Large intestine (tissue), 3 donors: ENCODE measurements around the gene ANAPC15. TPM values are rescaled to one million over a fixed set of nuclear protein-coding genes. Genes with fewer than 3 reads are reported as not detected.
A peak's percentile ranks its signal among the peaks of the same experiment; 100 is the strongest.

ENCODE experiments used
- DNase-seq, 2 donors: peaks; one replicate each; pipeline versions ENCODE4 v3.0.0 to v3.0.0-alpha.2; 2013
- H3K27ac ChIP-seq: one replicate; pipeline ENCODE4 v1.5.1; 2013; ENCODE audit warnings: low read length
- H3K27me3 ChIP-seq: 2 replicates; pipeline ENCODE4 v1.6.1; 2013; ENCODE audit warnings: low read length; ENCODE audit not compliant: control insufficient read depth, insufficient read depth
- H3K36me3 ChIP-seq: 2 replicates; pipeline ENCODE4 v1.6.1; 2013; ENCODE audit warnings: low read length; ENCODE audit not compliant: control insufficient read depth, insufficient read depth
- H3K4me1 ChIP-seq: one replicate; pipeline ENCODE4 v1.6.1; 2013; ENCODE audit warnings: low read length; ENCODE audit not compliant: control insufficient read depth, insufficient read depth
- H3K4me3 ChIP-seq: one replicate; pipeline ENCODE4 v1.5.1; 2013; ENCODE audit warnings: low read length
- H3K9me3 ChIP-seq: one replicate; pipeline ENCODE4 v1.6.1; 2013; ENCODE audit warnings: mild to moderate bottlenecking, low read depth, low read length, moderate library complexity; ENCODE audit not compliant: control insufficient read depth
- WGBS: methylation state at CpG from one replicate; pipeline ENCODE4 v1.1.5; 2013; ENCODE audit warnings: low lambda C conversion rate; ENCODE audit not compliant: insufficient coverage; 5-methylcytosine and 5-hydroxymethylcytosine counted together
- polyA plus RNA-seq: library from polyadenylated mRNA; unstranded; fragments of 120-200 nt; gene quantifications from one replicate; pipeline ENCODE4 v1.2.1, GENCODE V29; 2013

ANAPC15 gene
- polyA plus RNA-seq, 1 donor = 34.5 TPM

DNA sequence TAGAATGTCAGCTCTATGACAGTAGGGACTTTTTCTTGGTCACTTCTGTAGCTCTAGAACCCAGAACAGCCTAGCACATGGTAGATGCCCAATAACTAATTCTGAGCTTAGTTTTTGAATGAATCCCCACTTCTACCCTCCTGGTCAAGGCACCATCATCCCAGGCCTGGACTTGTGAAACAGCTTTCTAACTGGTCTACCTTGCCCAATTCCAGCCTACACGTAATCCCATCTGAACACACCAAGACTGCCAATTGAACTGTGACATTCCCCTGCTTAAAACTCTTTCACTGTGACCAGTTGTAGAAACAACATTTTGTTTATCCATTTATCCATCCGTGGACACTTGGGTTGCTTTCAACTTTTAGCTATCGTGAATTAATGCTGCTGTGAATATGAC is 16.9 kb upstream of the ANAPC15 start:
- no peaks in the 10 kb centered on the region for H3K27me3 ChIP-seq
- H3K4me3 ChIP-seq = no peak overlapping the region
- H3K4me1 ChIP-seq = no peaks in the 10 kb centered on the region
- WGBS = 65% methylated on average over 2 of the region's 3 CpGs
- no peaks in the 10 kb centered on the region for H3K36me3 ChIP-seq
- H3K27ac ChIP-seq = no peak overlapping the region
- no peak for DNase-seq
- peaks cover 8% of the 10 kb centered on the region for H3K9me3 ChIP-seq

DNA sequence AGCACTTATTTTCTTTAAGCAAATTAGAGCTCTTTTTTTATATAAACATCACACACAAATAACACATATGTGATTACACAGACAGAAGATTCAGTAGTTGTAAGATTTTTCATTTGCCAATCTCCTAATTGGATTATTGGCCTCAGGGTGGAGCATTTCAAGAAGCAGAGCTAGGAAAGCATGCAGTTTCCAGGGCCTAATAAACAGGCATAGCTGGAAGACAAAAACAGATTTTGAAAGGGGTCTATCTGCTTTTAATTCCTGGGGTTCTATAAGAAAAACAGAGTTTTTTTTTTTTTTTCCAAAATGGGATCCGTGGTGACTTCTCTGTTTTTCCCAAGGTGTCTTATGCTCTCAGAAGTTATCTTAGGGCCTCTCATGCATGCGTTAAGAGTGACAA is 15.4 kb upstream of the ANAPC15 start:
- 54% methylated on average over 2 of the region's 2 CpGs for WGBS
- Histone ChIP-seq H3K4me1 (no peaks in the 10 kb centered on the region), H3K27ac (no peak overlapping the region), H3K4me3 (no peak overlapping the region), H3K9me3 (peaks cover 10% of the 10 kb centered on the region), H3K36me3 (no peaks in the 10 kb centered on the region), H3K27me3 (no peaks in the 10 kb centered on the region)
- no peak for DNase-seq

DNA sequence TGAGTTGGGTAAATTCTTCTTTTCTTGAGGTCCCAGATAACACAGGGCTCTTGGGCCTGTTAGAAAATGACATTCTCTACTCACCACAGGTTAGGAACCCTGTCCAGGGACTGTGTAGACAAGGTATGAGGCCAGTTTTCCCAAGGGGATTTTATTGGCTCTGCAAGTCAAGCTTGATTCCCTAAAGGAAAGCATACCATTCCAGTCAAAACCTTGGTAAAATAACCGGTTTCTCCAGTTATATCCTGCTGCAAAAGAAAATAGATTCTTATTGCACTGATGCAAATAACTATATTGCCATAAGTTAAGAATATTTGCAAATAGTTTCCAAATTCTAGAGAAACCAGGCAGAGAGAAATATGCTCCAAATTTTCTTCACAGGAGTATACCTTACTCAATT is 13.5 kb upstream of the ANAPC15 start:
- no peak for DNase-seq
- H3K27me3 ChIP-seq = no peaks in the 10 kb centered on the region
- H3K36me3 ChIP-seq = no peaks in the 10 kb centered on the region
- H3K4me3 ChIP-seq = no peak overlapping the region
- no peaks in the 10 kb centered on the region for H3K4me1 ChIP-seq
- H3K27ac ChIP-seq = no peak overlapping the region
- peaks cover 10% of the 10 kb centered on the region for H3K9me3 ChIP-seq
- WGBS = no CpG with 5 or more reads among the region's 1 CpG

DNA sequence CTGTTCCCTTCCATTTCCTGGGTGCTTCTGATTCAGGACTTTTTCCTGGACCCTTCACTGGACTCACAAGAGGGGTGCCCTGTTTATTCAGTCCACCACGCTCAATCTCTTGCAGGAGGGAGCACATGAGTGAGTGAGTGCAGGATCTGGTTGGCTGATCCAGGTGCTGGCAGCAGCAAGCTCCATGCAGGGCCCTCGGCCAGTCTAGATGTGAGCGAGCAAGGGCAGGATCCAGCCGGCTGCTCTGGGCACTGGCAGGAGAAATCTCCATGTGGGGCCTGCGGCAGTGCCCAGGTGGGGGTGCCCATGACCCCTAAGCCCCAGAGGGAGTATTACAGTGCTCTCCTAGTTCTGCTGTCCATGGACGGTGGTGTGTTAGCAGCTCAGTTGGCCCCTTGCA is 11.6 kb upstream of the ANAPC15 start:
- H3K4me3 ChIP-seq = no peak overlapping the region
- H3K27ac ChIP-seq = no peak overlapping the region
- no CpG with 5 or more reads among the region's 6 CpGs for WGBS
- H3K9me3 ChIP-seq = peaks cover 10% of the 10 kb centered on the region
- H3K36me3 ChIP-seq = no peaks in the 10 kb centered on the region
- H3K27me3 ChIP-seq = no peaks in the 10 kb centered on the region
- H3K4me1 ChIP-seq = no peaks in the 10 kb centered on the region
- no peak for DNase-seq

DNA sequence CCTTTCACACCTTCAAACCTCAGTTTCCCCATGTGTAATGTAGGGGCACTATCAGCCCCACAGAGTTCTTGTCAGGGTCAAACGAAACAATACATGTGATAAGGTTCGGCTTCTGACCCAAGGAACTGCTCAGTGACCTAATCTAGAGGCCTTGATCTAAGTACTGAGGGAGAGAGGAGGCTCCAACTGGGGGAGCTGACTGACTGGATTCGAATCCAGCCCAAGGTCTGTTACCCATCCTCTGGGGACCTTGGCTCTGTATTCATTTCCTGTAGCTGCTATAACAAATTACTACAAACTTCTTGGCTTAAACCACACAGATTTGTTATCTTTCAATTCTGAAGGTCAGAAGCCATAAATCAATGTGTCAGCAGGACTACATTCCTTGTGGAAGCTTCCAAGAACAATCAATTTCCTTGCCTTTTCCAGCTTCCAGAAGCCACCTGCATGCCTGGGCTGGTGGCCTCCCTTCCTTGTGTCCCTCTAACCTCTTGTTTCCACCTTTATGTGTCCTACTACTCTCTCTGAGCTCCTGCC is 10.7 kb upstream of the ANAPC15 start:
- peak in 1 of 2 donors; percentile 21 for DNase-seq
- Histone ChIP-seq H3K36me3 (no peaks in the 10 kb centered on the region), H3K4me1 (no peaks in the 10 kb centered on the region), H3K27me3 (no peaks in the 10 kb centered on the region), H3K9me3 (peaks cover 3% of the 10 kb centered on the region), H3K27ac (no peak overlapping the region), H3K4me3 (no peak overlapping the region)
- WGBS = no CpG with 5 or more reads among the region's 3 CpGs

DNA sequence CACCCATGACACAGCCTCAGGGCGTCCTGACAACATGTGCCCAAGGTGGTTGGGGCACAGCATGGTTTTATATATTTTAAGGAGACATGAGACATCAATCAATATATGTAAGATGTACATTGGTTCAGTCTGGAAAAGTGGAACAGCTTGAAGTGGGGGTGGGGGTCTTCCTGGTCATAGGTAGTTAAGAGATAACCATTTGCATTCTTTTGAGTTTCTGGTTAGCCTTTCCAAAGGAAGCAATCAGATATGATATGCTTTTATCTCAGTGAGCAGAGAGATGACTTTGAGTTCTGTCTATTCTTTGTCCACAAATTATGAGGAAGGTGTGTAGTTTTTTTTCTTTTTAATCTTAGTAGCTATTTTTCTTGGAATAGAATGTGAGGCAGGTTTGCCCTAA is 10.1 kb upstream of the ANAPC15 start:
- DNase-seq = no peak
- H3K4me3 ChIP-seq = no peak overlapping the region
- WGBS = no CpG with 5 or more reads among the region's 1 CpG

DNA sequence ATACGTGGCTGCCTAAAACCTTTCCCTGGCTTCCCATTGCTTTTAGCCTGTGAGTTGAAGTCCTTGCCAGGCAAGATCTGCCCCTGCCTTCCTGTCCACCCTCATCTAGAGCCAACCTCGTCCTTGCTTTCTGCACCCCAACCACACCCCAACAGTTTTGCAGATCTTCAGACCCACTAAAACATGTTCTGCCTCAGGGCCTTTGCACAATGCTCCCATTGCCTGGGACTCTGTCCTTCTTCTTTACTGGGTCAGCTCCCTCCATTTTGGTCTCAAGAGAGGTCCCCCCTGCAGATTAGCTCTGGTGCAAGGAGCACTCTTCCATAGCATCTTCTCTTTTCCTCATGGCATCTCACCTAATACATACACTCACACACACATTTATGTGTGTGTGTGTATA is 8.4 kb upstream of the ANAPC15 start:
- no peak overlapping the region for H3K27ac ChIP-seq
- peaks cover 3% of the 10 kb centered on the region for H3K9me3 ChIP-seq
- DNase-seq = no peak
- no peak overlapping the region for H3K4me3 ChIP-seq
- no peaks in the 10 kb centered on the region for H3K27me3 ChIP-seq
- no CpG with 5 or more reads among the region's 2 CpGs for WGBS
- no peaks in the 10 kb centered on the region for H3K36me3 ChIP-seq
- no peaks in the 10 kb centered on the region for H3K4me1 ChIP-seq

More for the DNA sequence above, 10.1 kb upstream of the ANAPC15 start:
- no peaks in the 10 kb centered on the region for H3K4me1 ChIP-seq
- no peaks in the 10 kb centered on the region for H3K27me3 ChIP-seq
- H3K9me3 ChIP-seq = peaks cover 3% of the 10 kb centered on the region
- no peaks in the 10 kb centered on the region for H3K36me3 ChIP-seq
- no peak overlapping the region for H3K27ac ChIP-seq

DNA sequence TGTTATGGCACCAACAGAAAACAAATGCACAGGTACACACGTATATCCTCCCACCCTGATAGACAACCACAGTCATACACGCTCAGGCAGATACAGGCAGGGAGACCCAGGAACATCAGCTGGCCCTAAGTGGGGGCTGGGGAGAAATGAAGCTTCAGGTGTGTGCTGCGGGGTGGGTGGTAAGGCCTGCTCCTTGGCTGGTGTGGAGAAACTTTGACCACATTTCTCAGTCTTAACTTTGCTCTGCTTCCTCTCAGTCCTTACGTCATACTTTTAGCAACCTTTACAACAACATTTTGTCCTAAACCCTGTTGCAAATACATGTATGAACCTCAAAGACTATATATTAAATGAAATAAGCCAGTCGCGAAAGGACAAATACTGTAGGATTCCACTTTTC is 6.7 kb upstream of the ANAPC15 start:
- DNase-seq = no peak
- WGBS = 92% methylated on average over 2 of the region's 6 CpGs

DNA sequence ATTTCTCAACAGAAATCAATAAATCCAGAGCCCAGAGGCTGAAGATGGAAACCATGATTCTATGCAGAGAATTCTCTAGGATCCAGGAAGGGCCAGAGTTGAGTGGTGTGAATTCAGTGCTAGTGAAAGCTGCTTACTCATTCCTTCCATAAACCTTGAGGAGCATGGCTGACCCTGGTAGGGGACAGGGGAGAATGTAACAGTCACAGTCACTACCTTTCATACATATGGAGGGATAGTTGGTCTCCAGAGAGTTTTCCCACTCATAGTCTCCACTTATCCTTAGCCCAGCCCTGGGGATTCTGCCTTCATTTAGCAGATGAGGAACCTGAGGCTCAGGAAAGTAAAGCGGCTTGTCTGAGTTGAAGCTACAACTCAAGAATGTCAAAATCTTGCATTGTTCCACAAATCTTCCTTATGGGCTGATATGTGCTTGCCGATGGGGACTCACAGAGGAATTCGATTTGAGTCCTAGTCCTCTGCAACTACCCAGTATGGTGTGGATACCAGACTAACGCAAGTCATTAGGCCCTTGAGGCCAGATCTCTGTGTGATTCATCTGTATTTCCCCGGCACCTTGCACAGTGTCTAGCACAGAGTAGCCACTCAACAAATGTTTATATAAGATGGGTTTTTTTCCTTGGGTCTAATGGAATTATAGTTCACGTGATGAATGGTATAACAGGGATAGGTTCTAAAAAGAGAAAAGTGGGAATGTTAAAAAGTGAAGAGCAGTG is 3.7 kb upstream of the ANAPC15 start:
- peaks cover 10% of the 10 kb centered on the region for H3K4me1 ChIP-seq
- no peak for DNase-seq
- H3K27me3 ChIP-seq = no peaks in the 10 kb centered on the region
- H3K27ac ChIP-seq = no peak overlapping the region
- 86% methylated on average over 1 of the region's 6 CpGs for WGBS
- H3K4me3 ChIP-seq = no peak overlapping the region
- H3K36me3 ChIP-seq = no peaks in the 10 kb centered on the region
- H3K9me3 ChIP-seq = no peaks in the 10 kb centered on the region

More for the DNA sequence above, 6.7 kb upstream of the ANAPC15 start:
- Histone ChIP-seq H3K4me1 (no peaks in the 10 kb centered on the region), H3K4me3 (no peak overlapping the region), H3K27ac (no peak overlapping the region), H3K9me3 (peaks cover 3% of the 10 kb centered on the region), H3K36me3 (no peaks in the 10 kb centered on the region), H3K27me3 (no peaks in the 10 kb centered on the region)

DNA sequence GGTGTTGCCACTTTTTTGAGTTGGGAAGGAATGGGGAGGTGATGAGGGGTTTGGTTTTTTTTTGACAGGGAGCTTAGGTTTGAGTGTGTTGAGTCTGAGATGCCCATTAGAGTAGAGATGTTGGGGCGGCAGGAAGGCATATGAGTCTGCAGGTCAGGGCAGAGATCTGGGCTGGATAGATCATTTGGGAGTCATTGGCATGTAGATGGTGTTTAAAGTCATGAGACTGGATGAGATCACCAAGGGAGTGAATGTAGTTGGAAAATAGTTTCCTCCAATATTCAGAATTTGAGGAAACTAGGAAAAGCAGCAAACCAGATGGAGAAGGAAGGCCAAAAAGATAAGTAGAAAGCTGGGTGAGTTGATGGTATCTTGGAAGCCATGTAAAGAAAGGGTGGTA is 2.1 kb upstream of the ANAPC15 start:
- DNase-seq = no peak
- WGBS = no CpG with 5 or more reads among the region's 1 CpG
- no peaks in the 10 kb centered on the region for H3K27me3 ChIP-seq
- no peak overlapping the region for H3K27ac ChIP-seq
- peaks cover 10% of the 10 kb centered on the region for H3K4me1 ChIP-seq
- no peaks in the 10 kb centered on the region for H3K9me3 ChIP-seq
- H3K36me3 ChIP-seq = peaks cover 9% of the 10 kb centered on the region
- no peak overlapping the region for H3K4me3 ChIP-seq
